Activated CD8-positive, alpha-beta T cell treated with anti-CD3 and anti-CD28 coated beads for 36 hours (primary cell): ENCODE data around the gene HSPA1A. TPM values are rescaled to one million over a fixed set of nuclear protein-coding genes. Genes with fewer than 3 reads are reported as not detected.
A peak's percentile ranks its signal among the peaks of the same experiment; 100 is the strongest.
"Not testable (repeated sequence)": the region's sequence is repeated elsewhere in the genome, so short reads cannot be mapped to it uniquely, and the experiment has no call there.

Experiments
- ATAC-seq: fragments of 200-7000 bp; cut with Tn5 transposase; one replicate; pipeline ENCODE4 v1.10.0; 2021; ENCODE audit warnings: mild to moderate bottlenecking, moderate library complexity
- CTCF ChIA-PET: fragments of 350-600 bp; sonication (Branson Sonifier 250); formaldehyde crosslinking; loops from one replicate; lab custom pipeline; 2021; ENCODE audit warnings: antibody characterized with exemption; lab: Charles Lee
- POLR2A ChIA-PET: fragments of 350-600 bp; sonication (Branson Sonifier 250); formaldehyde crosslinking; loops from one replicate; lab custom pipeline; 2021; ENCODE audit warnings: antibody characterized with exemption; lab: Charles Lee
- DNase-seq: peaks from one replicate; pipeline ENCODE4 v3.0.0-alpha.2; 2020
- H3K27ac Mint-ChIP-seq: one replicate; pipeline ENCODE4 v1.8.0; 2021; ENCODE audit warnings: mild to moderate bottlenecking, mixed read lengths
- H3K27me3 Mint-ChIP-seq: one replicate; pipeline ENCODE4 v1.8.0; 2021; ENCODE audit warnings: mixed read lengths
- H3K36me3 Mint-ChIP-seq: one replicate; pipeline ENCODE4 v1.8.0; 2021; ENCODE audit warnings: low read depth, mixed read lengths
- H3K4me1 Mint-ChIP-seq: one replicate; pipeline ENCODE4 v1.8.0; 2021; ENCODE audit warnings: low read depth, mixed read lengths
- H3K4me3 Mint-ChIP-seq: one replicate; pipeline ENCODE4 v1.8.0; 2021; ENCODE audit warnings: mild to moderate bottlenecking, moderate library complexity, mixed read lengths
- H3K9me3 Mint-ChIP-seq: one replicate; pipeline ENCODE4 v1.8.0; 2021; ENCODE audit warnings: mixed read lengths
- intact Hi-C: fragments of 100-400 bp; cut with micrococcal nuclease; formaldehyde crosslinking; loops from one replicate; pipeline ENCODE4 v1.10.0; 2022
- total RNA-seq, 2 experiments: library from RNA; stranded (reverse); gene quantifications; one replicate each; pipeline ENCODE4 v1.2.3, GENCODE V29; 2021
- TF ChIP-seq, protein P1 (sequence below): fragments of 200-600 bp; IDR thresholded peaks from one replicate; pipeline ENCODE4 v1.8.0; 2022; ENCODE audit warnings: antibody characterized with exemption, mild to moderate bottlenecking

The HSPA1A gene
- total RNA-seq, 2 experiments from 2014 or later: 36.6 to 37.8 TPM

- intact Hi-C loops: loop anchor here (10.0 kb wide), 1 partner anchor 172 kb away; the partner anchor contains the start of genes C6orf47, CSNK2B, GPANK1 and LY6G5B
- CTCF ChIA-PET: interaction anchor here (0.7 to 2.3 kb wide), 3 partner anchors 10 to 51 kb away, joined by 3 to 6 read pairs (median 3); partner anchors contain the start of gene NEU1
- Mint-ChIP-seq H3K27me3 (no peaks in the 10 kb centered on the region), H3K27ac (peak overlapping the region; percentile 95), H3K9me3 (no peaks in the 10 kb centered on the region), H3K4me1 (peaks cover 27% of the 10 kb centered on the region), H3K36me3 (peaks cover 63% of the 10 kb centered on the region), H3K4me3 (peak overlapping the region; percentile 92)
- DNase-seq (no peak), ATAC-seq (no peak)
- POLR2A ChIA-PET: interaction anchor here (0.8 to 7.0 kb wide), 19 partner anchors 9 to 184 kb away, joined by 3 to 42 read pairs (median 4); partner anchors contain the start of genes ABHD16A, BAG6, CSNK2B and EHMT2
- TF ChIP-seq, protein P1, sequence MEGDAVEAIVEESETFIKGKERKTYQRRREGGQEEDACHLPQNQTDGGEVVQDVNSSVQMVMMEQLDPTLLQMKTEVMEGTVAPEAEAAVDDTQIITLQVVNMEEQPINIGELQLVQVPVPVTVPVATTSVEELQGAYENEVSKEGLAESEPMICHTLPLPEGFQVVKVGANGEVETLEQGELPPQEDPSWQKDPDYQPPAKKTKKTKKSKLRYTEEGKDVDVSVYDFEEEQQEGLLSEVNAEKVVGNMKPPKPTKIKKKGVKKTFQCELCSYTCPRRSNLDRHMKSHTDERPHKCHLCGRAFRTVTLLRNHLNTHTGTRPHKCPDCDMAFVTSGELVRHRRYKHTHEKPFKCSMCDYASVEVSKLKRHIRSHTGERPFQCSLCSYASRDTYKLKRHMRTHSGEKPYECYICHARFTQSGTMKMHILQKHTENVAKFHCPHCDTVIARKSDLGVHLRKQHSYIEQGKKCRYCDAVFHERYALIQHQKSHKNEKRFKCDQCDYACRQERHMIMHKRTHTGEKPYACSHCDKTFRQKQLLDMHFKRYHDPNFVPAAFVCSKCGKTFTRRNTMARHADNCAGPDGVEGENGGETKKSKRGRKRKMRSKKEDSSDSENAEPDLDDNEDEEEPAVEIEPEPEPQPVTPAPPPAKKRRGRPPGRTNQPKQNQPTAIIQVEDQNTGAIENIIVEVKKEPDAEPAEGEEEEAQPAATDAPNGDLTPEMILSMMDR: no peak
These were observed 21.4 kb downstream of the HSPA1A start for GRCh38 chr6:31836474-31837368.

- ATAC-seq (no peak), DNase-seq (no peak)
- Mint-ChIP-seq H3K27ac (peak overlapping the region; percentile 95), H3K27me3 (no peaks in the 10 kb centered on the region), H3K4me3 (peak overlapping the region; percentile 92), H3K36me3 (peaks cover 63% of the 10 kb centered on the region), H3K4me1 (peaks cover 26% of the 10 kb centered on the region), H3K9me3 (no peaks in the 10 kb centered on the region)
- intact Hi-C loops: loop anchor here (2.0 to 10.0 kb wide), 2 partner anchors 23 to 173 kb away; partner anchors contain the start of genes C6orf47, CSNK2B, GPANK1 and LY6G5B
- TF ChIP-seq, protein P1: no peak
- CTCF ChIA-PET: interaction anchor here (0.7 to 2.3 kb wide), 3 partner anchors 8 to 51 kb away, joined by 3 to 6 read pairs (median 3); partner anchors contain the start of gene NEU1
- POLR2A ChIA-PET: interaction anchor here (0.8 to 7.0 kb wide), 12 partner anchors 9 to 185 kb away, joined by 3 to 42 read pairs (median 4); partner anchors contain the start of genes BAG6, CSNK2B, GPANK1 and HSPA1A
These were observed 22.2 kb downstream of the HSPA1A start for GRCh38 chr6:31837369-31838113.

GRCh38 chr6:31838114-31838553 lies 22.8 kb downstream of the HSPA1A start:
- DNase-seq, H3K9me3 Mint-ChIP-seq, H3K27me3 Mint-ChIP-seq, ATAC-seq: not testable (repeated sequence)
- ChIA-PET CTCF (interaction anchor here (0.7 to 1.3 kb wide), 4 partner anchors 8 to 1049 kb away, joined by 3 to 5 read pairs (median 4); no protein-coding TSS in a partner anchor), POLR2A (interaction anchor here (0.7 to 7.0 kb wide), 5 partner anchors 13 to 115 kb away, joined by 3 to 42 read pairs (median 4); partner anchors contain the start of genes LSM2, MSH5 and NEU1)
- H3K27ac Mint-ChIP-seq: peak overlapping the region; percentile 95
- intact Hi-C loops: loop anchor here (2.0 to 10.0 kb wide), 2 partner anchors 23 to 173 kb away; partner anchors contain the start of genes C6orf47, CSNK2B, GPANK1 and LY6G5B
- H3K4me1 Mint-ChIP-seq: peaks cover 23% of the 10 kb centered on the region
- H3K36me3 Mint-ChIP-seq: peaks cover 63% of the 10 kb centered on the region
- peak overlapping the region; percentile 92 for H3K4me3 Mint-ChIP-seq

DNA sequence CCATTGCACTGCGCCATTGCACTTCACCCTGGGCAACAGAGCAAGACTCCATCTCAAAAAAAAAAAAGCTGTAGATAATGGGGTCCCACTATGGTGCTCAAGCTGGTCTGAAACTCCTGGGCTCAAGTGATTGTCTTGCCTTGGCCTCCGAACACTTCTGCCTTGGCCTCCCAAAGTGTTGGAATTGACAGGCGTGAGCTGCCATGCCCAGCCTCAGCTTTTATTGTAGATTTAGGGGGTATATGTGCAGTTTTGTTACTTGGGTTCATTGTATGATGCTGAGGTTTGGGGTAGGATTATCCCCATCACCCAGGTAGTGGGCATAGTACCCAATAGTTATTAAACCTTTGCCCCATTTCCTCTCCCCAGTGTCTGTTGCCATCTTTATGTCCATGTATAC lies 23.6 kb downstream of the HSPA1A start:
- Mint-ChIP-seq H3K27me3 (no peaks in the 10 kb centered on the region), H3K36me3 (peaks cover 65% of the 10 kb centered on the region), H3K4me1 (peaks cover 21% of the 10 kb centered on the region), H3K9me3 (no peaks in the 10 kb centered on the region), H3K4me3 (peak overlapping the region; percentile 92), H3K27ac (peak overlapping the region; percentile 60)
- DNase-seq (no peak), ATAC-seq (no peak)
- intact Hi-C loops: loop anchor here (2.0 to 10.0 kb wide), 2 partner anchors 22 to 174 kb away; partner anchors contain the start of genes C6orf47, CSNK2B, GPANK1 and LY6G5B
- ChIA-PET CTCF (interaction anchor here (1.2 to 1.3 kb wide), 3 partner anchors 18 to 109 kb away, joined by 3 to 5 read pairs (median 4); no protein-coding TSS in a partner anchor), POLR2A (interaction anchor here (0.7 to 7.0 kb wide), 8 partner anchors 9 to 178 kb away, joined by 3 to 42 read pairs (median 3); partner anchors contain the start of genes C6orf47, LSM2 and NEU1)
- TF ChIP-seq, protein P1: no peak

DNA sequence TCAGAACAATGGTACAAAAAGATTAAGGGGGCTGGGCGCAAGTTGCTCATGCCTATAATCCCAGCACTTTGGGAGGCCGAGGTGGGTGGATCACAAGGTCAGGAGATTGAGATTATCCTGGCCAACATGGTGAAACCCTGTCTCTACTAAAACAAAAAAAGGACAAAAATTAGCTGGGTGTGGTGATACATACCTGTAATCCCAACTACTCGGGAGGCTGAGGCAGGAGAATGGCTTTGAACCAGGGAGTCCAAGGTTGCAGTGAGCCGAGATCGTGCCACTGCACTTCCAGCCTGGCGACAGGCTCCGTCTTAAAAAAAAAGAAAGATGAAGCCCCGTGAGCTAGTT lies 24.4 kb downstream of the HSPA1A start:
- not testable (repeated sequence) for H3K27me3 Mint-ChIP-seq, DNase-seq, H3K4me3 Mint-ChIP-seq, H3K9me3 Mint-ChIP-seq, ATAC-seq, H3K27ac Mint-ChIP-seq
- Mint-ChIP-seq H3K4me1 (peaks cover 17% of the 10 kb centered on the region), H3K36me3 (peaks cover 64% of the 10 kb centered on the region)
- CTCF ChIA-PET: interaction anchor here (0.6 to 1.2 kb wide), 2 partner anchors 35 to 55 kb away, joined by 3 read pairs; no protein-coding TSS in a partner anchor
- intact Hi-C loops: loop anchor here (2.0 to 10.0 kb wide), 2 partner anchors 21 to 175 kb away; partner anchors contain the start of genes C6orf47, CSNK2B, GPANK1 and LY6G5B
- POLR2A ChIA-PET: interaction anchor here (0.8 to 7.0 kb wide), 10 partner anchors 9 to 1015 kb away, joined by 3 to 42 read pairs (median 3); partner anchors contain the start of genes C6orf47 and NEU1
